Calu3 (cell line): ENCODE results near the gene LAMA2. TPM values are rescaled to one million over a fixed set of nuclear protein-coding genes. Genes with fewer than 3 reads are reported as not detected.

Experiments used
- BruUV-seq: library from RNA; stranded (reverse); fragments of 400-500 nt; replicated peaks from 2 replicates; lab custom pipeline; 2021; lab: Mats Ljungman, UMichigan
- CTCF ChIA-PET: fragments of 300-600 bp; sonication (Branson Sonifier 250); formaldehyde crosslinking; loops from one replicate; lab custom pipeline; 2022; ENCODE audit warnings: antibody characterized with exemption; lab: Charles Lee
- DNase-seq: peaks from one replicate; pipeline ENCODE4 v3.0.0; 2022
- H3K27ac Mint-ChIP-seq: one replicate; pipeline ENCODE4 v1.8.0; 2022; ENCODE audit warnings: mixed read lengths; ENCODE audit not compliant: unreplicated experiment
- H3K27me3 Mint-ChIP-seq: one replicate; pipeline ENCODE4 v1.8.0; 2022; ENCODE audit warnings: mixed read lengths; ENCODE audit not compliant: unreplicated experiment
- H3K36me3 Mint-ChIP-seq: one replicate; pipeline ENCODE4 v1.8.0; 2022; ENCODE audit warnings: mild to moderate bottlenecking, moderate library complexity, mixed read lengths; ENCODE audit not compliant: insufficient read depth, unreplicated experiment
- H3K4me1 Mint-ChIP-seq: one replicate; pipeline ENCODE4 v1.8.0; 2022; ENCODE audit warnings: mild to moderate bottlenecking, low read depth, mixed read lengths; ENCODE audit not compliant: unreplicated experiment
- H3K4me3 Mint-ChIP-seq: one replicate; pipeline ENCODE4 v1.8.0; 2022; ENCODE audit warnings: mild to moderate bottlenecking, low read depth, moderate library complexity, mixed read lengths; ENCODE audit not compliant: unreplicated experiment
- H3K9me3 Mint-ChIP-seq: one replicate; pipeline ENCODE4 v1.8.0; 2022; ENCODE audit warnings: low read depth, mixed read lengths; ENCODE audit not compliant: unreplicated experiment
- CTCF ChIP-seq: fragments of 200-600 bp; IDR thresholded peaks from one replicate; pipeline ENCODE4 v1.8.0; 2022; ENCODE audit warnings: antibody characterized with exemption; ENCODE audit not compliant: unreplicated experiment
- intact Hi-C: fragments of 100-400 bp; cut with micrococcal nuclease; formaldehyde crosslinking; loops from one replicate; pipeline ENCODE4 v1.10.0; 2022; ENCODE audit not compliant: unreplicated experiment
- total RNA-seq: library from RNA; stranded (reverse); gene quantifications from 2 replicates; pipeline ENCODE4 v1.2.3, GENCODE V29; 2022

LAMA2 gene
- total RNA-seq, 1 experiment from 2014 or later: 0.80 TPM

GRCh38 chr6:129014302-129014701, 131.4 kb downstream of the LAMA2 start:
- BruUV-seq: no TSS peak
- H3K27me3 Mint-ChIP-seq: peaks cover 7% of the 10 kb centered on the region
- TF ChIP-seq CTCF: no peak

DNA sequence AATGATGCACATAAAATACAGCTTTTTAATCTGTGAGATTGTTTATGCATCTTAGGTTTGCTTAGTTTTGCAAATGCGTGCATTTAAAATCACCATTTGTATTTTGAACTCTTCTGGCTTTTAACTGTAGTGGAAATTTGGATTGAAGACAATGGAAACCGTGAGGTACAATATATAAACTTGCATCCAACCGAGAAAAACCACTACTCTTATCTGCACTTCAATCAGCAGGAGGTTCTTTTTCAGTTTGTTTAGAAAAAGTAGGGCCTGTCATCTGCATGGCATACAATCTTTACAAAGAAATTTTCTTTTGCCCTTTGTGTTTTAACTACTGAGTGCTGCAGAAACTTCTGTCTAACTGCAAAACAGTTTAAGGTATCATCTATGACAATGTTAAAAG, 132.8 kb downstream of the LAMA2 start:
- H3K9me3 Mint-ChIP-seq: no peaks in the 10 kb centered on the region
- H3K27me3 Mint-ChIP-seq: peaks cover 7% of the 10 kb centered on the region
- H3K4me3 Mint-ChIP-seq: no peak overlapping the region
- DNase-seq: no peak
- intact Hi-C loops: no loop called here
- TF ChIP-seq CTCF: no peak
- CTCF ChIA-PET: no interaction called here
- H3K4me1 Mint-ChIP-seq: no peaks in the 10 kb centered on the region
- H3K36me3 Mint-ChIP-seq: no peaks in the 10 kb centered on the region
- BruUV-seq: no TSS peak
- no peak overlapping the region for H3K27ac Mint-ChIP-seq

More at GRCh38 chr6:129014302-129014701, 131.4 kb downstream of the LAMA2 start:
- no peak overlapping the region for H3K4me3 Mint-ChIP-seq
- no peak for DNase-seq
- intact Hi-C loops: no loop called here
- H3K27ac Mint-ChIP-seq: no peak overlapping the region
- CTCF ChIA-PET: no interaction called here
- H3K4me1 Mint-ChIP-seq: no peaks in the 10 kb centered on the region
- H3K36me3 Mint-ChIP-seq: no peaks in the 10 kb centered on the region
- H3K9me3 Mint-ChIP-seq: no peaks in the 10 kb centered on the region

- no peaks in the 10 kb centered on the region for H3K27me3 Mint-ChIP-seq
- intact Hi-C loops: no loop called here
- TF ChIP-seq CTCF: no peak
- no peak for DNase-seq
- no TSS peak for BruUV-seq
- H3K36me3 Mint-ChIP-seq: no peaks in the 10 kb centered on the region
- CTCF ChIA-PET: no interaction called here
- H3K27ac Mint-ChIP-seq: no peak overlapping the region
- H3K9me3 Mint-ChIP-seq: no peaks in the 10 kb centered on the region
- H3K4me1 Mint-ChIP-seq: no peaks in the 10 kb centered on the region
- H3K4me3 Mint-ChIP-seq: no peak overlapping the region
Observed at GRCh38 chr6:129016844-129017243, 133.9 kb downstream of the LAMA2 start.

DNA sequence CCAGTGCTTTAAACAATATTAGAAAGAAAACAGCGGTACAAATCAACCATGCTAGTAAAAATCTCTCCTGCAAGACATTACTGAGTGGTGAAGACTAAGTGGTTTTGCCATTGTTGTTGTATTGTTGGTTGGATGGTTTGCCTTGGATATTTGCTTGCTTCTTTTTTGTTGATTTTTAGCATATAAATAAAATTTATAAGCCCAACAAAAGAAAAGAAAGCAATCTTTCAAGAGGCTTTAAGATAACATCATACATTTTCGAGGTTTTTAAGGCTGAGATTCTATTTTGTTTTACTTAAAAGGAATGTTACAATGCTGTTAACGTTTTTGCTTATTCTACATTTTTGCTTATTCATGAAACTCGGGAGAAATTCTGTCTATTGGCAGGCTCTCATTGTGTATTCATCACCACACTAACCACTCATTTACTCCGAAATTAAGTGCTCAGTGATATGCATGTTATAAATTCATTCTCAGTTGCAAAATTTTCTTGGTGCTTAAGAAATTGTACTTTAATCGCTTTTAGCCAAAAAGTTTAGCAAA, 139.1 kb downstream of the LAMA2 start:
- intact Hi-C loops: no loop called here
- CTCF ChIA-PET: interaction anchor here (0.7 kb wide), 1 partner anchor 17 kb away, joined by 3 read pairs; no protein-coding TSS in a partner anchor
- Mint-ChIP-seq H3K36me3 (no peaks in the 10 kb centered on the region), H3K9me3 (no peaks in the 10 kb centered on the region), H3K27ac (no peak overlapping the region), H3K4me3 (no peak overlapping the region), H3K4me1 (no peaks in the 10 kb centered on the region), H3K27me3 (no peaks in the 10 kb centered on the region)
- no peak for DNase-seq
- BruUV-seq: no TSS peak
- TF ChIP-seq CTCF: no peak
